NCI-H1436 (cell line): ENCODE measurements around the gene OGDH.
"Not testable (repeated sequence)": the region's sequence is repeated elsewhere in the genome, so short reads cannot be mapped to it uniquely, and the experiment has no call there.

Experiments
- DNase-seq: peaks from one replicate; lab custom pipeline; 2025; lab: John Stamatoyannopoulos, UW

OGDH gene

GRCh38 chr7:44707558-44708230 lies 101.3 kb downstream of the OGDH start:
- DNase-seq = no peak

GRCh38 chr7:44709011-44709915 lies 102.8 kb downstream of the OGDH start:
- no peak for DNase-seq

GRCh38 chr7:44709945-44710596 lies 103.6 kb downstream of the OGDH start:
- no peak for DNase-seq

GRCh38 chr7:44711528-44711927 lies 105.1 kb downstream of the OGDH start:
- no peak for DNase-seq

- no peak for DNase-seq
Measured at GRCh38 chr7:44712012-44712411, 105.6 kb downstream of the OGDH start.

- DNase-seq = no peak
Measured at GRCh38 chr7:44713141-44713540, 106.7 kb downstream of the OGDH start.

GRCh38 chr7:44713680-44714335 lies 107.4 kb downstream of the OGDH start:
- DNase-seq = no peak

GRCh38 chr7:44716205-44716604 lies 109.8 kb downstream of the OGDH start:
- no peak for DNase-seq

GRCh38 chr7:44720301-44720700 lies 113.9 kb downstream of the OGDH start:
- no peak for DNase-seq

- DNase-seq = no peak
Measured at GRCh38 chr7:44724276-44724675, 117.8 kb downstream of the OGDH start.

GRCh38 chr7:44726250-44726649 lies 119.8 kb downstream of the OGDH start:
- DNase-seq = peak; percentile 10

GRCh38 chr7:44727158-44727936 lies 120.9 kb downstream of the OGDH start:
- no peak for DNase-seq

GRCh38 chr7:44727937-44728262 lies 121.5 kb downstream of the OGDH start:
- DNase-seq = no peak

GRCh38 chr7:44729949-44730590 lies 123.6 kb downstream of the OGDH start:
- DNase-seq = no peak

GRCh38 chr7:44732971-44733370 lies 126.5 kb downstream of the OGDH start:
- DNase-seq = not testable (repeated sequence)

- DNase-seq = no peak
Measured at GRCh38 chr7:44733708-44734481, 127.5 kb downstream of the OGDH start.

GRCh38 chr7:44735403-44736165 lies 129.2 kb downstream of the OGDH start:
- DNase-seq = no peak

- no peak for DNase-seq
Measured at GRCh38 chr7:44736896-44737295, 130.5 kb downstream of the OGDH start.

GRCh38 chr7:44738051-44738723 lies 131.8 kb downstream of the OGDH start:
- no peak for DNase-seq
